HG03095 (cell line): ENCODE results near the gene RDH13.
"Not testable (repeated sequence)": the region's sequence is repeated elsewhere in the genome, so short reads cannot be mapped to it uniquely, and the experiment has no call there.

Experiments used
- ATAC-seq: cut with Tn5 transposase; IDR thresholded peaks from one replicate; pipeline ENCODE4 v1.9.1; 2021; ENCODE audit warnings: moderate library complexity; ENCODE audit not compliant: unreplicated experiment

The RDH13 gene

GRCh38 chr19:55062735-55063491 lies at the start of gene RDH13:
Gene RDH13 (minus strand): TSS chr19:55063148. CDS start chr19:55063032, 116 bp downstream.
- peak; percentile 83 for ATAC-seq

GRCh38 chr19:55112246-55112776 lies 49.4 kb upstream of the RDH13 start:
- ATAC-seq, result no peak

- no peak for ATAC-seq
These were observed 48.4 kb upstream of the RDH13 start for GRCh38 chr19:55111238-55111831.

- no peak for ATAC-seq
These were observed 46.8 kb upstream of the RDH13 start for GRCh38 chr19:55109527-55110291.

GRCh38 chr19:55107252-55107651 lies 44.3 kb upstream of the RDH13 start:
- not testable (repeated sequence) for ATAC-seq

- no peak for ATAC-seq
These were observed 43.6 kb upstream of the RDH13 start for GRCh38 chr19:55106591-55106990.

- no peak for ATAC-seq
These were observed 42.3 kb upstream of the RDH13 start for GRCh38 chr19:55105237-55105636.

GRCh38 chr19:55103190-55103589 lies 40.2 kb upstream of the RDH13 start:
- no peak for ATAC-seq

- ATAC-seq, result no peak
These were observed 38.3 kb upstream of the RDH13 start for GRCh38 chr19:55101261-55101660.

- ATAC-seq, result no peak
These were observed 36.9 kb upstream of the RDH13 start for GRCh38 chr19:55099557-55100506.

GRCh38 chr19:55098716-55099556 lies 36.0 kb upstream of the RDH13 start:
- ATAC-seq, result no peak

- no peak for ATAC-seq
These were observed 35.1 kb upstream of the RDH13 start for GRCh38 chr19:55097864-55098715.

GRCh38 chr19:55096061-55096701 lies 33.2 kb upstream of the RDH13 start:
- no peak for ATAC-seq

- ATAC-seq, result no peak
These were observed 32.5 kb upstream of the RDH13 start for GRCh38 chr19:55095260-55096060.

- ATAC-seq, result no peak
These were observed 31.7 kb upstream of the RDH13 start for GRCh38 chr19:55094456-55095259.
